Measurements from ENCODE around the gene ANKS1B.

ANKS1B gene

GRCh38 chr12:99959549-99960170 is 25.1 kb downstream of the ANKS1B start:
- DNase-seq: no peak

DNA sequence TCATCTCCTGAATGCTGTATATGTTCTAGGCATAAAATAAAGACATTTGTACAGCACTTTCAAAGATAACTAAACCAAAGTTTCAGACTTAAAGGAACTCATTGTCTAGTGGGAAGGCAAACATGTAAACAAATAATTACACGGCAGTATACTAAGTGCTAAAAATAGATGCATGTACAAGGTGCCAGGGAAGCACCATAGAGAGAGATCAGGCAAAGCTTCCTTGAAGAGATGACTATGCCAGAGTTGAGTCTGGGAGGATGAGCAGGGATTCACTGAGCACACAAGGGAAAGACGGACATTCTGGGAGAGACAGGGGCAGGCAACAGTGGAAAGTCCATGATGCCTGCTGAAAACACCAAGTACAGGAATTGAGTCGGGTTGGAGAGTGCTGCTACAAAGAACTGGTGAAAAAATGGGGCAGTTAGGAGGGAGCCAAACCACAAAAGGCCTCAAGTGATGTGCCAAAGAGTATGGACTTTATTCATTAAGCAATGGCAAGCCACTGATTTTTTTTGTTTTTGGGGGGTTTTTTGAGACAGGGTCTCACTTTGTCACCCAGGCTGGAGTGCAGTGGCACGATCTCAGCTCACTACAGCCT is 26.8 kb downstream of the ANKS1B start:
- no peak for DNase-seq

DNA sequence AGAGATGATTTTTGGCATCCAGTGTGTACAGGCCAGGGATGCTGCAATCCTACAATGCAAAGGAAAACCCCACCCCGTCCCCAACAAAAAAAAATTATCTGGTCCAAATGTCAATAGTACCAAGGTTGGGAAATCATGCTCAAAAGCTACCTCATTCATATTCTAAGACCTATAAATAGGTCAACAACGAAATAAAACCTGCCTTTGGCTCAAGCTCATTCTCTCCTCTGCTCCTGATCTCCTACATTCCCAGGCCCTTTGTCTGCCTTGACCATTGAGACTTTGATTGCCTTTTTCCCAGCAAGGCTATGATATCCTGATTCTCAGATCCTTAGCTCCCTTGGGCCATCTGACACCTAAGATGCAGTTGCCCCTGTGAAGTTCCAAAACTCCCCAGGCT is 30.0 kb downstream of the ANKS1B start:
- no peak for DNase-seq

DNA sequence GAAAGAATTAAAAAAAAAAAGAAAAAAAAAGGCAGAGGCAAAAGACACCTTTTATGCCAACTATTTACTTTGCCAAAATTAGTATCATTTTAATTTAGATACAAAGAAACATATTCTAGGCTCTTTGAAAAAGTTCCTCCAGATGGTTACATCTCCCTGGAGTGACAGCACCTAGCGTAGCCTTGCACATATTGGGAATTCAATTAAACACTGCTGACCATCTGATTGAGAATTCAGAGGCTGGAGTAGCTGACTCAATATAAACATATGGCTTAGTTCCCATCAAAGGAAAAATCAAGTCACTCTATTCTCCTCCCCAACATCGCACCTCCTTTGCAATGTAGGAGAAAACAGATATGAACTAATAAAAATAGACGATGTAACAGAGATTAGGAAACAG is 36.4 kb downstream of the ANKS1B start:
- DNase-seq: no peak

DNA sequence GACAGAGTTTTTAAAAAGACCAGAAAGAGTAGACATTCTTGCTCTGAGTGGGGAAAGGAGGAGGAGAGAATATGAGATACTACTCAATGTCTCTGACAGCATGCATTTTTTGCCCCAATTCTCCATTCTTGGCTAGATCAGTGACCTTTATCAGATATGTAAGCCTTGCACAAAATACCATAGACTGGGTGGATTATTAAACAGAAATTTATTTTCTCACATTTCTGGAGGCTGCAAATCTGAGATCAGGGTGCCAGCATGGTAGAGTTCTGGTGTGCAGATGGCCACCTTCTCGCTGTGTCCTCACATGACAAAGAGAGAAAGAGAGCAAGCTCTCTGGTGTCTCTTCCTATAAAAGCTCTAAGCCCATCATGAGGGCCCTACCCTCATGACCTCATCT is 38.6 kb downstream of the ANKS1B start:
- DNase-seq: no peak

DNA sequence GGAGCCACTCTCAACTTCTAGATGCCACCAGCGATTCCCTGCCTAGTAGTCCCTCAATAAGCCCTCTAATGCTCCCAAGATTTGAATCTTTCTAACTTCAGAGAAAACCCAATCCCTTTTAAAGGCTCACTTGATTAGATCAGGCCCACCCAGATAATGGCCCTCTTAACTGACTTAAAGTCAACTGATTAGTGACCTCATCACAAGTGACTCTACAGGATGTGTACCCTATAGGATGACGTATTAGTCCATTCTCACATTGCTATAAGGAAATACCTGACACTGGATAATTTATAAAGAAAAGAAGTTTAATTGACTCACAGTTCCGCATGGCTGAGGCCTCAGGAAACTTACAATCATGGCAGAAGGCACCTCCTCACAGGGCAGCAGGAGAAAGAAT is 49.1 kb downstream of the ANKS1B start:
- DNase-seq: no peak

DNA sequence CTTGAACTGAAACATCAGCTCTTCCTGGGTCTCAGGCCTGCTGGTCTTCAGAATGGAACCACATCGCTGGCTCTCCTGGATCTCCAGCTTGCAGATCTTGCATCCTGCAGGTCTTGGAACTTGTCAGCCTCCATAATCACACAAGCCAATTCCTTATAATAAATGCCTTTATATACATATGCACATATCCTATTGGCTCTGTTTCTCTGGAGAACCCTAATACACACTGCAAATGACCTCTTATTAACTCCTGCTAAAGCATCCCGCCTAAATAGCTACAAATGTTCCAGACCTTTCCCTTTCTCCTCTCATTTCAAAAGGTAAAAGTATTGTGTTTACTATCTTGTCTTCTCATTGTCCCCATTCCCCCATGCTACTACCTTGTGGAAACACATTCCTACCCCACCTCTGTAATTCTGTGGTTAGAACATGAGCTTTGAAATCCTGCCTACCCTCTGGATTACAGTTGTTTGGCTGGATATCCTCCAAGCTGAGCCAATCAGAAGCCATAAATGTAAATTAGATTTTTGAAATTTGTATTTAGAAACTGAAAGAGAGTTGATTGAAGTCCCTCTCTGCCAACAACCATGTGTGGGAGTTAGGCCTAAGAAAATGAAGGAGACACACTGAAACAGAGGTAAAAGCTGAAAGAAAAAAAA is 58.1 kb downstream of the ANKS1B start:
- DNase-seq: no peak

DNA sequence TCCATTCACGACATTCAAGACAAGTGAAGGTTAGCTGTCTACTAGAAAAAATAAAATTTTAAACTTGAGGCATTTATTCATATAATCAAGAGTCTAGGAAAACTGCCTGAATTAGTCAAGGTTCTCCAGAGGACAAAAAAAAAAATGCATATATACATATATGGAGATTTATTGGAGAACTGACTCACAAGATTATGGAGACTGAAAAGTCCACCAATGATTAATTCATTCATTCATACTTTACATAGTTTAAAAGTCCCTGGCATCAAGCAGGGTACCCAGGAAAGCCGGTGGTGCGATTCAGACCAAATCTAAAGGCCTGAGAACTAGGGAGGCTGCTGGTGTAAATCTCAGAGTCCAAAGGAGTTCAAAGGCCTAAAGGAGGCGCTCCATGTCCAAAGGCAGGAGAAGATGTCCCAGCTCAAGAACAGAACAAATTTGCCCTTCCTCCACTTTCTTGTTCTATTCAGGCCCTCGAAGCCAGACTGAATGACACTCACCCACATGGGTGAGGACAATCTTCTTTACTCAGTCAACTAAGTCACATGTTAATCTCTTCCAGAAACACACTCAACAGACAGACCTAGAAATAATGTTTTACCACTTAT is 64.3 kb downstream of the ANKS1B start:
- no peak for DNase-seq

DNA sequence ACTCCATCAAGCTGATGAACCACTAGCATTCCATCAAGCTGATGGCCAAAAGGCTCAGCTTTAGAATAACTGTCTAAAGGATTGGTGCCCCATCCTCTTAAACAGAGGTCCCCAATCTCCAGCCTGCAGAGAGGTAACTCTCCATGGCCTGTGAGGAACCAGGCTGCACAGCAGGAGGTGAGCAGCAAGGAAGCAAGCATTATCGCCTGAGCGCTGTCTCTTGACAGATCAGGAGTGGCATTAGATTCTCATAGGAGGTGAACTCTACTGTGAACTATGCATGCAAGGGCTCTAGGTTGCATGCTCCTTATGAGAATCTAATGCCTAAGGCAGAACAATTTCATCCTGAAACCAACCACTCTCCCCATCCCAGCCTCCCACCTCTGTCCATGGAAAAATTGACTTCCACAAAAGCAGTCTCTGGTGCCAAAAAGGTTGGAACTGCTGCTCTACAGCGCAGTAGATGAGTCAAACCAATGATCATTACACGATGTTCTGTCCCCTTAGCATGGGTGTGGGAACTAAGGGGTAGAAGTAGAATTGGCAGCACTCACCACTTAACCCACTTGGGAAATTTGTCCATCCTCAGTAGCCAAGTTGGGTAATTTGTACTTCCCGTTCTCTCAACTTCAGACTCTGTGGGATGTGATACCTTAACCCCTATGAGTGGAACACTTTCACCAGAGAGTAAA is 66.9 kb downstream of the ANKS1B start:
- DNase-seq: no peak

DNA sequence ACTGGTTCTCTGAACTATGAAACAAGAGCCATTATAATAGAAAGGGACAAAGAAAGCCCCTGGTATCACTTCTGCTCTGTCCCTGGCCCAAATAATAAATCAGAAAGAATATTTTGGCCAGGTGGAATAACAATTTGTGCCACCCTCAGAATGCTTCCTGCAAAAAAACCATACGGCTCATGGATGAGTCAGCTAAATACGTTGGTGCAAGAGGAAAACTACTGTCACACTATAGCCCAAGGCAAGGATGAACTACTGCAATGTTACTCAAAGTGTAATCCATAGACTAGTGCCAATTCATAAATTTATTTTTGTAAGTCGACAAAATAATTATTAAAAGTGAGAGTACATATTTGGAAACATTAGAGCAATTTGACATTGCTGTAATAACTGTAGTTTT is 68.2 kb downstream of the ANKS1B start:
- DNase-seq: no peak

- no peak for DNase-seq
Observed at GRCh38 chr12:99915251-99916082, 69.3 kb downstream of the ANKS1B start.

- no peak for DNase-seq
Observed at GRCh38 chr12:99914206-99914605, 70.5 kb downstream of the ANKS1B start.

DNA sequence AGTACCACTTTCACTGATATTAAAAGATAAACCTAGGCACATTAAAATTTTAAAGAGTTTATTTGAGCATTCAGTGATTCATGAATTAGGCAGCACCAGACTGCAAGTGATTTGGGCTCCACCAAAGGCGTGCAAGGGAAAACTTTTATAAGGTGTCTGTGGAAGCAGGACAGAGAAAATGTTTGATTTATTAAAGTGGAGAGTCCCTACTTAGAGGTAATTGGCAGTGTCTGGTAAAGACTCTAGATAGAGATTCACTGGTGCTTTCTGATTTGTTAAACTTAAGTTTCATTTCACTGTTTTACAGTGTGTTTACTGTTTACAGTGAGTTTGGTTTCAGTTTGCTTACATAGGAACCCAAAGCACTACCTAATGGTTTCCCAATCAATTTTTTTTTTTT is 72.8 kb downstream of the ANKS1B start:
- no peak for DNase-seq

- no peak for DNase-seq
Observed at GRCh38 chr12:99911081-99911480, 73.7 kb downstream of the ANKS1B start.

GRCh38 chr12:99910342-99910741 is 74.4 kb downstream of the ANKS1B start:
- no peak for DNase-seq

DNA sequence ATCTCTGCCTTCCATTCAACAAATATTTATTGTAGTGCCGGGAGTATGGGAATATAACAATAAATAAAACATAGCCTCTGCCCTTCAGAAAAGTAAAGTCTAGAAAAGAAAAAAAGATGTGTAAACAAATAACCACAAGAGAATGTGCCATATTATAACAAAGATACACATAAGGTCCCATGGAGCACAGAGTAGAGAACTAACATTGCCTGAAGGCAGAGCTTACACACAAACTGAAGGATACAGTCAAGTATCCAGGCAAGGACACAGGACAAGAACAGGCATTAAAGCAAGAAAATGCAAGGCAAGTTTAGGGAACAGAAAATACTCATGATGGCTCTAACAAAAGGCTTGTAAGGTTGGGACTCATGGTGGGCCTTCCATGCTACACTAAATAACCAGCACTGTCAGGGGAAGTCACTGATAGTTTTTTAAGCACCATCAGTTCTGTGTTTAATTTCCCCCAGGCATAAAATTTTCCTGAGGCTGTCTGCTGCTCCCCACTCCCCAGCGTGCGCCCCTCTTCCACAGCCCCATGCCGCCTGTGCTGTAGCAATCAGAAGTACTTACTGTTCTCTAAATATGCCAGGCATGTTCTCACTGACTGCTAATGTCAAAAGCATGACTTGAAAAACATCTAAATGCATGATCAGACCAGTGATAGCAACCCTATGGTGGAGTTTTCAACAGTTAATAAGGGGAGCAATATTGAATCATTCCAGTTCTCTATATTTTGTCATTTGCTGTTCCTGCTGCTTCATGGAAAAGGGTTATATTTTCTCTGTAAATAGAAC is 77.8 kb downstream of the ANKS1B start:
- no peak for DNase-seq

DNA sequence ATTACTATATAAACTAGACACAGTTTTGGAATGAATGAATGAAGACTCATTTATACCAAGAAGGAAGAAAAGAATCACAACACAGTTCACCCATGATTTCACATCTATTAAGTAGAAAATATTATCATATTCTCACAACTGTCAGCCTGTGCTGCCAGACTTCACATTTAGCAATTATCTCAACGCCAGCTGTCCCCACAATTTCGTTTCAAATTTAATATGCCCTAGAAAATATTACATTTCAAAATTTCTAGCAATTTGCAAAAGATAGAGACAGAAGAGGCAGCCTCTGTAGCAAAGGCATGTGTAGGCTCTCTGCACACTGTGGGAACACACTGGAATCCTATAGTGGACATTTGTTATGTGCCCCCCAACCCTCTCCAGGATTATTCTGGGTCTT is 83.6 kb downstream of the ANKS1B start:
- DNase-seq: no peak

DNA sequence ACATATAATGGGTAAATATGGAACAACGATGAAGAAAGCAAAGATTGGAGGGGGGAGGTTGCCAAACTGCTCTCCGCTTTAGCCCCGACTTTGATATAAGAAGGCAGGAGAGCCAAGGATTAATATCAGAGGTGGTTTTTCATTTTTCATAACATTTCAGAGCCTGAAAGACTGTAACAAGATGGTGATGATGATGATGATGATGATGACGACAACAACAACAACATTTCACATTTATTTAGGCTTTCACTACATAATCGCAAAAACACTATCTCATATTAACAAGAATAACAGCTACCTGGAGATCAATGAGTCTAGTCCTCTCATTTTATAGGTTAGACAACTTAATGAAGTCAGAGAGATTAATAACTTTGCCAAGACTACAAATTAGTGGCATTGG is 86.1 kb downstream of the ANKS1B start:
- no peak for DNase-seq

DNA sequence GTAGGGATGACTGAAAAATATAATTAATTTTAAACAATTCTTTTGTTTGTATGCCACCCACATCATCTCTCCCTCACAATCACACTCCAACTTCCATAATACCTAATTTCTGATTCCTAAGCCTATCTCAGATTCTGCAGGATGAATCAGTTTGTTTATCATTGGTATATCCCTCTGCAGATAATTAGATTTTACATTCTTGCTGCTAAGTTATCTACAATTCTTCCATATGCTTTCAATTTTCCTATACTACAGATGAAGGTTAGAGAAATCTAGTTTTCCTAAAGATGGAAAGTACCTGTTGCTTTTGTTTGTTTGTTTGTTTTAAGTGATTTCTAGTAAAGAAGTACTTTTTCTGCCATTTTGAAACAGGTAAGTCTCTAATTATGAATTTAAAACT is 105.3 kb downstream of the ANKS1B start:
- no peak for DNase-seq

DNA sequence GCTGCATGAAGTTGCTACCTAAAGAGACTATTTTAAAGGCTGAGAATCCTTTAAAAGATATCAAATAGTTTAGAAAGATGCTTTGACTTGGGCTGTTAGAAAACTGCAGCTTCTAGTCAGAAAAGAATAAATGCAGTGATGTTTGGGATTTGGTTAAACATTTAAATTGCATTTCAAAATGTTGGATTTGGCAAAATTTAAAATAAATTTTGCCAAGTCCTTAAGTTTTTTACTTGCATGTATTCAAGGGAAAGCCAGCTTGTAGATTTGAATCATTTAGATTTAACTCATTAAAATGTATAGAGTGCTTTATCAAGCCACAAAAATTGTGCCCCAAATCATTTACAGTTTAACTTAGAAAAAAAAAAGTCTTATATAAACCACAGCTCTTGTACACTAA is 109.7 kb downstream of the ANKS1B start:
- DNase-seq: no peak

GRCh38 chr12:99870085-99870484 is 114.7 kb downstream of the ANKS1B start:
- DNase-seq: no peak

DNA sequence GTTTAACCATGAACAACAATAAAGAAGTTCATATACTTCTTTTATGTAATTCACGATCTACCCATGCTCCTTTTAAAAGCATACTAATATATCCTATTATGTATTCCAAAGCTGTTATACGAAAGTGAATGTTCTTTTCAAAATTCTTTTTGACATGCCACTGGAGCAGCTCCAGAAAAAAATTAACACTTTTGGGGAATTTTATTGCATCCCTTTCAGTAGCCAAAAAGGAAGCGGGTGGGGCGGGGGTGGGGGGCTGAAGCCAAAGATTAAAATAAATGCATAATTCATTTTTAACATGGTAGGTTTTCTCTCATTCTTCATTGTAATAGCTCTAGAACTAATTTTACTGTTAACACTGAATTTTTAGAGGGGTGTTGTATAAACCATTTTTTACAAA is 123.0 kb downstream of the ANKS1B start:
- DNase-seq: no peak

Data from NCI-H1930 (cell line).